ENCODE data around the gene VPS41. TPM values are rescaled to one million over a fixed set of nuclear protein-coding genes. Genes with fewer than 3 reads are reported as not detected.

The VPS41 gene
- total RNA-seq, 2 donors from 2014 or later: 60.6 to 61.0 TPM

DNA sequence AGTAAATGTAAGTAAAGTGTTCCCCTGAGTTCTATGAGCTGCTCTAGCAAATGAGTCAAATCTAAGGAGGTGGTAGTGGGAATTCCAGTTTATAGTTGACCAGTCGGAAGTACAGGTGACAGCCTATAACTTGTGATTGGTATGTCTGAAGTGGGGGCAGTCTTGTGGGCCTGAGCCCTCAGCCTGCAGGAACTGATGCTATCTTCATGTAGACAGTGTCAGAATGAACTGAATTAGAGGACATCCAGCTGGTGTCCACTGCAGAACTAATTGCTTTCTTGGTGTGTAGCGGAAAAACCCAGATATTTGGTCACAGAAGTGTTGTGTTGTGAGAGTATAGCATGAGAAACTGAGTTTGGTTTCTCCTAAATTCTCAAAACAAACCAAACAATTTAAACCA, 150.0 kb downstream of the VPS41 start:
- intact Hi-C loops (cut with DNase I): no loop called here
- no peak for DNase-seq (ENCODE audit: low spot score)

DNA sequence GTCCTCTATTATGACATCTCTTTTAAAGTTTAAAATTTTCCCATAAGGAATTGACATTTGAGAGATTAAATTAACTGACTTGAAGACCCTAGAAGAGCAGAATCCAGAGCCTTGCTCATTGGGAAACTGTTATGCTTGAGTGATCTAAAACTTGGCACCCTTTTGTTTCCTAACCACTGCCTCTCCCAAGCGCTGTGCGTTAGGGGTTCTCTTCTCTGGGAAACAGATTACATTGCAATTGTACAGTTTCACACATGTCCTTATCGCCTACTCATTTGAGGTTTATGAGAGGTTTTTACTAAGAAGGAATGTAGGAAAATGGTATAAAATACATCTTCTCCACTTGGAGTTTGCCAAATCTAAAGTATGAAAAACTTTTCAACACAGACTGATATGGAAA, 151.1 kb downstream of the VPS41 start:
- no peak for DNase-seq (ENCODE audit: low spot score)
- intact Hi-C loops (cut with DNase I): no loop called here

DNA sequence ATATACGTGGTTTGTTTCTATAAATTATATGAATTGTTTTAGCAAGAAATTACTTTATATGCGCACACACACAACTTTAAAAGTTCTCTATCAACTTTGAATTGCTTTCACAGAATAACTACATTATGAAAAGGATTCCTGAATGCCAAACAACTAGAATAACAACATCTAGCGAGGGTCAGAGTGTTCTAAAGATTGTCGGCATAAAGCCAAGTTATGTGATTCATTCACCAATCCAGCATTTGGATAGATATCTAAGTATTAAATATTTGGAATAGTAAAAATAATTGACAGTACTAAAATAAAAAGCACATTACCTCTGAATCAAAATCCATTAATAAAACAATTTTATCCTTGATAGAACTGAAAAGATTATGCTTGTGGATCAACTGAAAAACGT, 152.5 kb downstream of the VPS41 start:
- intact Hi-C loops (cut with DNase I): no loop called here
- DNase-seq (ENCODE audit: low spot score): no peak

DNA sequence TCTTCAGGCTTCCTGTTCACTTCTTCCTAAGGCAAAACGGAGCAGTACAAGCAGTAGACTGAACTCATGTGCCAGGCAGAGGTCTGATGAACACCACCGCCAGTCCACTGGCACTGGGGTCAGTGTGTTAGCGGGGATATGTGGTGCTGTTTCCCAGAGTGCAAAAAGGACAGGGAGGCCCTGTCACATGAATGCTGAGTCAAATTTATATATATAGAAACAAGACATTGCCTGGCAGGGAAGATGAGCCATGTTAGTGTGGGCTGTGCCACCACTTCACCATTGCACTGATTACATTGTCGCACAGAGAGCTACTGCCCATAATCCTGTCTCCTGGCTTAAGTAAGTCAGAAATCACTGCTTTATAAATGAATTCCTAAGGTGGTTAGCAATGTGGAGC, 155.6 kb downstream of the VPS41 start:
- intact Hi-C loops (cut with DNase I): no loop called here
- no peak for DNase-seq (ENCODE audit: low spot score)

DNA sequence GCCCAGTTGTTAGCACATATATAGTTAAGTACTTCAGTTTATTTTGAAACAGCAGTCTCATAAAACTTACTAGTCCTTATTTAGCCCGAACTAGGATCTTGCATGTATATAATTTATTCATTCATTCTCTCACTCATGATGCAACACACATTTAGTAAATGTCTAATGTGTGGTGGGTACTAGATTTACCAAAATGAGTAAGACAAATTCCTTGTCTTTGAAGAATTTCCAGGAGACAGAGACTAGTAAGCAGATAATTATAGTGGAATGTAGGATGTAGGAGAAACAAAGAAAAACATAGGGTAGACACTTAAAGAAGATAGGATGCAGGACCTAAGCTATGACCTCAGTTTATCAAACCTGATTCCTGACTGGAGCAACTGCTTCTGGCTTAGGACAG, 157.6 kb downstream of the VPS41 start:
- intact Hi-C loops (cut with DNase I): no loop called here
- no peak for DNase-seq (ENCODE audit: low spot score)

DNA sequence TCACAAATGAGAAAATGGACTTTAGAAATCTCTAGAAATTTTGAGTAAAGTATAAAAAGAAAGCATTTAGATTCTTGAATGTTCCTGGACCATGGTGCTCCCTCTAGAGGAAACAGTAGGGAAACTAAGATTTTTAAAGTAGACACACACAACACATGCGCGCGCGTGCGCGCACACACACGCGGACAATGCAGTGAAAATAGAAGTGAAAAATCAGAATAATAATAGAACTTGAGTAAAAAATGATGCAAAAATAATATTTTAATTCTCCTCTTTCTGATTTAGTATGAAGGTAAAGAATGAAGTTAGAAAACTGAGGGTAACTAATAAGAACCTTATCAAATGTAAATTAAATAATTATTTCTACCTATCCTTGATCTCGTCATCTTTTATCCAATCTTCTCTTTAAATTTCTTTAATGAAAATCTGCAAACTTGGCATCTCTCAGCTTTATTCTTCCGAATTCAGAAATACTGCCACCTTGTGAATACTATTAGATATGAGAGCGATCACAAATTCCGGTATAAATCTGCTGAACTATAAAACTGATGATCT, 160.9 kb downstream of the VPS41 start:
- no peak for DNase-seq (ENCODE audit: low spot score)
- intact Hi-C loops (cut with DNase I): no loop called here

DNA sequence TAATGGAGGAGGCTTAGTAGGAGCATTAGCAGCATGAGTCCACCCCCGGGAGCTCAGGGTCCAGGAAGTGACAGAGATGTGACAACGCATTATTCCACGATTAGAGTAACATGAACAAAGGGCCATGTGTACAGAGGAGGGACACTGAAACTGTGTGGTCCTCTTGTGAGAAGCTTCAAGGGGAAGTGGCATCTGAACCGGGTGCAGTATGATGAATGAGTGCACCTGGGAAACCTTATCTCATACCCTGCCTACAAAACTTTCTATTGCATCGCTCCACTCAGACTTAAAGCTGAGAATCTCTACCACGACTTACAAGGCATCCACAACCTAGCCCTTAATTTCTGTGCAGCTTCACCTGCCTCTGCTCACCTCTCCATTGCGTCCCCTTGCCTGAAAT, 162.6 kb downstream of the VPS41 start:
- no peak for DNase-seq (ENCODE audit: low spot score)
- intact Hi-C loops (cut with DNase I): no loop called here

DNA sequence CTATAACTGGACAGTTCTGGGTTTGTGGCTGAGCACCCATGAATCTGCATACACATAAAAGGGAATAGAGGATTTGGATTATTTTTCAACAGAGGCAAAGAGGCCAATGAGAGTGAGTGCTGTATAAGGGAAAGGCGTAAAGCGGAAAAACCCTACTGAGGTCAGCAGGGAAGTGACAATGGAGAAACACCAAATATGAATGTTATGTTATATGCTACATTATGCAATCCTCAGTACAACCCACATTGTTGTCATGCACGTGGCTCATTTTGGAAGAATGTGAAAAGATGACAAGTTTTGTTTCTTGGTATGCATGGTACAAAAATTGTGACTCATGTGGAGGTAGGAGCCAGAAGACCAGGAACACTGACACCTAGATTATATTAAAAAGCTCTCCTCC, 164.2 kb downstream of the VPS41 start:
- no peak for DNase-seq (ENCODE audit: low spot score)
- intact Hi-C loops (cut with DNase I): loop anchor here in 1 of 2 donors (2.0 kb wide), 1 partner anchor 18 kb away; no protein-coding TSS in a partner anchor

DNA sequence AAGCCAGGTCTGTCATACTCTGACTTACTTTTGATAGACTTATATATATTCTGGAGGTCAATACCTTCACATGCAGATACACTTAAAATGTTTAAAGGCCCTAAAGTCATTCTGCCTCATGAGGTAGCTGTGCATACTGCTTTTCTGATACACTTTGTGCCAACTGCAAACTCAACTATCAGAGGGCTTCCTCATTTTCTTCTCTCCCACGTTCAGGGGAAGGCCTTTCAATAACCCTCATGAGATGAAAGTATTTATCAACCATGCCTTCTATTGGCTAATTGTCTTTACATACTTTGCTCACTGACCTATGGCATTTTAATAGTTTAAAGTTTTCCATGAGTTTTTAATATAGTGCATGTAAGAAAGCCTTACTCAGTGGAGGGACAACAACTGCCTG, 165.1 kb downstream of the VPS41 start:
- no peak for DNase-seq (ENCODE audit: low spot score)
- intact Hi-C loops (cut with DNase I): loop anchor here in 1 of 2 donors (2.0 kb wide), 1 partner anchor 17 kb away; no protein-coding TSS in a partner anchor

DNA sequence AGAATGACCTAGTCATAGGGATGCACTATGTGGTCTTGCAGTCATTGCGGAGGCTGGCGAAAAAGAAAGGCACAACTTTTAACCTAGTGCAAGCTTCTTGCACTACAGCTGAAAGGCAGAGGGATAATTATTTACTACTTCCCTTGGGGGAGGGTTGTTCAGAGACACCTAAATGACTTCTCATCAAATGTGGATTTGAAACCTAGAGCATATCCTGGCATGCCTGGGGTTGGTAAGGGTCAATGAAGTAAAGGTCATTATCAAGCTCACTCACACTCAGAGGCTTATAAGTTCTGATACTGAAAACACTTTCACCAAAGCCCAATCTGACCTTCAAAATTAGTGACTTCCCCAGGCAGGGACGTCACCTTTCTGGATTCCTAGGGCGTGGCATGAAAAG, 168.9 kb downstream of the VPS41 start:
- DNase-seq (ENCODE audit: low spot score): no peak
- intact Hi-C loops (cut with DNase I): no loop called here

DNA sequence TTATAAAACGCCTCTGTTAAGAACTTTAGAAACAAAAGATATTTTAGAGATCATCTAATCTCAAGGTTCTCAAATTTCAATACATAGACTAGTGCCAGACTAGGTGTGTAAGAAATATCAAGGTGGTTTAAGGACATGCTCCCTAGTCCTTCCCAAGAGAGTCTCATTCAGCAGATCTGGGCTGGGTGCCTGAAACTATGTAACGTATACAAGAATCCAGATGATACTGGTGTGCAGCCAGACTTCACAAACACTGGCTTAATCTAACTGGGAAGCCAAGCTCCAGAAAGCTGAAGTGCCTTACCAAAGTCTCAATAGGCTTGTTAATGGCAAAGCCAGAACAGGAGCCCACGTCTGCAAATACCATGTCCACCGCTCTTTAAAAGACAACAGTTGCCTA, 172.9 kb downstream of the VPS41 start:
- intact Hi-C loops (cut with DNase I): no loop called here
- no peak for DNase-seq (ENCODE audit: low spot score)

DNA sequence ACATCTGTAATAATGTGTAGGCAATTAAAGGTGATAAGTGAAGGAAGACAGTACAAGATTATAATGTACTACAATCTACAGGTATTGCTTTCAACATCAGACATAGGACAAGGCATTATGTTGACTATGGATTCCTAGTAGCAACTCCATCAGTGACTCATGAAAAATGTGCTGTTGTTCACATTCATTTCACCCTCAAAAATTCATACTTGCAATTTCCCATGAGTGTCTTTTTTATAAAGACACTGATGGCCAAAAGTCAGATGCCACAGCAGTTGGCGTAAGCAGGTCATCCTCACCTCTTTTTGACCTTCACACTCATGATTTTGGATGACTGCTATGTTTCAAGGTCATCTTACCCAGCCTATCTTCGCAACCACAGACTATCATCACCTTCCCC, 177.8 kb downstream of the VPS41 start:
- no peak for DNase-seq (ENCODE audit: low spot score)
- intact Hi-C loops (cut with DNase I): no loop called here

DNA sequence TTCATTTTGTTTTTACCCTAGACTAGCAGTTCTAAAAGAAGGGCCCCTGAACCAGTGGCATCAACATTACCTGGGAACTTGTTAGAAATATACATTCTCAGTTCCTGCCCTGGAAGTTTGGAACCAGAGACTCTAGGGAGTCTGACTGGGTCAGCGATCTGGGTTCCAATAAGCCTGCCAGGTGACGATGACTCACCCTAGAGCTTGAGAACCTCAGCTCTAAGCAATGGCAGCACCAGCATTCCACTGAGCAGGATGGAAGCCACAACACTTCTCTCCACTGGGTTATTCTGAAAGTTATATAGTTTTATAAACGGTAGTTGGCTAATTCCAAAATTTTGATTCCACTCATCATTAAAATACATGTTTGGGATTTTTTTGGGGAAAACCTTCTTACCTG, 180.8 kb downstream of the VPS41 start:
- intact Hi-C loops (cut with DNase I): no loop called here
- DNase-seq (ENCODE audit: low spot score): no peak

DNA sequence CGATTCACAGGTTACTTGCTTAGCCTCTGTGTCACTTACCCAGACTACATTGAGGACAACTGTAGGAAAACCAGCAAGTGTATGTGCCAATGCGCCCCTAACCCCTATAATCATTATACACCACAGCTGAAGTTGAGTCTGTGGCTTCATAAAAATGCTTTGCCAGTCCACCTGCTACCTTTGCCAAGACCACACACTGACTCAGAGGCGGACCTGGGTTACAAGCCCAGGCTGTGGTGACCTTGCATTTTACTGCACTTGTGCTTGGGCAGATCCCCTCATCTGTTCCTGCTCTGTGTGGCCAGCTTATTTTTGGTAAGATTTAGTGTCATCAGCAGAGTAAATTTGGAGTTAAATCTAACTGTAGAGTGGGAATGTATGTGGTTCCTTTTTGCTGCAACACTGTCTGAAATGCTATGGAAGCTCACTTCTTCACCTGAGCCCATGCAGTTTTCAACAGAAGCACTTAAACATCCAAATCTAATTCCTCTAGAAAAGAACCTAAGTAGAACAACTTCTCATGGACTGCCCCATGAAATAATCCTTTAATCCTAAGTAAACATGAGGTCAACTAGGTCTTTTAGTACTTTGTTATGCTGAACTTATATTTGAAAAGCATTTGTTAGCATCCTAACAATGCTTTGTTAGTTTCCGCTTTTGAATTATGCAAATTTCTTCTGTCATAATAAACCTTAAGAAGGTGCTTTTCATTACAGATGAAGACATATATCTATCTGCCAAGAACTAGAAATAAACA, 181.6 kb downstream of the VPS41 start:
- no peak for DNase-seq (ENCODE audit: low spot score)
- intact Hi-C loops (cut with DNase I): loop anchor here in 1 of 2 donors (2.0 kb wide), 1 partner anchor 17 kb away; no protein-coding TSS in a partner anchor

DNA sequence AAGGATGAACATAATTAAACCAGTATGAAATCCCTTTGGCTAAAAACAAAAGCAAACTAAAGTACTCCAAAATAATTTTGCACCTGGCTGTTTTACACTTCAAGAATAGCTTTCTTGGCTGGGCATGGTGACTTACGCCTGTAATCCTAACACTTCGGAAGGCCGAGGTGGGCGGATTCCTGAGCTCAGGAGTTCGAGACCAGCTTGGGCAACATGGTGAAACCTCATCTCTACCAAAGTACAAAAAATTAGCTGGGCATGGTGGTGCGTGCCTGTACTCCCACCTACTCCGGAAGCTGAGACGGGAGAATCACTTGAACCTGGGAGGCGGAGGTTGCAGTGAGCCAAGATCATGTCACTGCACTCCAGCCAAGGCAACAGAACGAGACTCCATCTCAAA, 185.7 kb downstream of the VPS41 start:
- intact Hi-C loops (cut with DNase I): no loop called here
- DNase-seq (ENCODE audit: low spot score): no peak

DNA sequence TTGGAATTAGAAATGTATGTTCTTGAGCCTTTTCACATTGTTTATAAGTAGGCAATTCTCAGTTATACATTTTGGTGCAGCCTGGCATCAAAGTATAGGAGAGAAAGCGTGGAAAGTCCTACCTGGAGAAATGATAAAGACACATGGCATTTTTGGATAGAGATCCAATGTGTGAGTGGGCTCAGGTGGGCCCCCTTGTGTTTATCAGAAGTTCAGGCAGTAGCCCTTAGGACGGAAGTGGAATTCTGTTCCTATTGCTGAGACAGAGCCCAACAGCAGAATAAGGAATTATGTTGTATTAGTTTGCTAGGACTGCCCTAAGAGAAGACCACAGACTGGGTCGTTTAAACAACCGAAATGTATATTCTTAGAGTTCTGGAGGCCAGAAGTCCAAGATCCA, 192.6 kb downstream of the VPS41 start:
- intact Hi-C loops (cut with DNase I): no loop called here
- DNase-seq (ENCODE audit: low spot score): no peak

DNA sequence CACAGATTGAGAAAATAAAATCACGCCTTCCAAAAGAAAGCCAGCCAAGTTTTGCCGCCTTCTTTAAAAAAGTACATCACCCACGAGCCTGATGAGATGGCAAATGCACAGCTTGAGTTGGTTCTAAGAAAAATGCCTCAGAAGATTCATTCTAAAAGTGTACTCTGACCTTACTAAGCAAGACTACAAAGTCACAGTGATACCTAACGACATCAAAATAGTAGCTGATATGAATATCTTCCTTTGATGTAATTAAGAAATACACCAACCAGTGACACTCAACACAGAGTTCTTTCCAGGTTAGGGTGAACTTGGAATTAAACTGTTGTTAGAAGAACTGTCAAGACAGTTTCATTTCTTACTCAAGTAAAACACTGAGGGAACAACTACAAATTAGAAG, 199.9 kb downstream of the VPS41 start:
- DNase-seq (ENCODE audit: low spot score): no peak
- intact Hi-C loops (cut with DNase I): no loop called here

DNA sequence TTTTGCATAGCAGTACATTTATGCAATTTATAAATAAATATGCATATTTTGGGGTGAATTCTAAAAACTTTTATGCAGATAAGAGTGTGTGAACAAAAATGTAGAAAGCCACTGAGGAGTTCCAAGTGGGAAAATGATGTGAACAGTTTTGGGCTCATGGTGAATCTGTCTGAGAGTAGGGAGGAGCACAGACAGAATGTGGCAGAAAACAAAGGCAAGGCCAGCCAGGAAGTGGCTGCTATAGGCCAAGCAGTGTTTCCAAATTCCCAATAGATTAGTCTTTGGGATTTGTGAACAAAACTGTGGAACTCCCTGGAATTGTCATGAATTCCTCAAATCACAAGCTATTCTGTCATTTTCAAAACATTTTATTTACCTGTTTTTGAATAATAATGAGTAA, 204.2 kb downstream of the VPS41 start:
- no peak for DNase-seq (ENCODE audit: low spot score)
- intact Hi-C loops (cut with DNase I): no loop called here

DNA sequence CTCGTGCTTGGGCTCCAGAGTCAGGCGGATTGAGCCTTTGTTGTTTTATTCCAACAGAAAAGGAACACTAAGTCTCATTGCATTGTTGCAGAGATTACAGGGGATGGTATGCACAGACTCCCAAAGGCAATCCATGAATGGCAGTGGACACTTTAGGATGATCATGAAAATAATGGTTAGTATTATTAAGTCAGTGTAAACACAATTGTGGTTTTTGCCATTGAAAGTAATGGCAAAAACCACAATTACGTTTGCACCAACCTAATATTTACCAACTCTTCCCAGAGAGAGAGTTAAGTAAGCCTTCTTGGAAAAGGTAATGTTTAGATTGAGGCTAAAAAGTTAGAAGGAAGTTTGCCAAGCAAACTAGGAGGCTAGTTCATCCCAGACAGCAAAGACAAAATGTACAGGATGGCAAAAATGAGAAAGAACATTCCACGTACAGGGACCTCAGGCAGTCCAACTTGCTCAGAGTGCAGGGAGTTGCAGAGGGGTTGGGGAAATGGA, 204.9 kb downstream of the VPS41 start:
- intact Hi-C loops (cut with DNase I): no loop called here
- no peak for DNase-seq (ENCODE audit: low spot score)

DNA sequence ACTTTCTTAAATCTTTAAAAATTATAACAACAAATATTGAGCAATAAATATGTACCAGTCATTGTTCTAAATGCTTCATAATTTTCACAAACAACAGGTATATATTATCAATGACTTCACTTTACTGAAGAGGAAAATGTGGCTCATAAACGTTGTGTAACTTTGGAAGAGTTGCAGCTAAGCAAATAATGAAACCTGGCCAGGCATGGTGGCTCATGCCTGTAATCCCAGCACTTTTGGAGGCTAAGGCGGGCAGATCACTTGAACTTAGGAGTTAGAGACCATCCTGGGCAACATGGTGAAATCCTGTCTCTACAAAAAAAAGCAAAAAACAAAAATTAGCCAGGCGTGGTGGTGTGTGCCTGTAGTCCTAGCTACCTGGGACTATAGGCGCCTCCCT, 205.9 kb downstream of the VPS41 start:
- intact Hi-C loops (cut with DNase I): no loop called here
- DNase-seq (ENCODE audit: low spot score): no peak

DNA sequence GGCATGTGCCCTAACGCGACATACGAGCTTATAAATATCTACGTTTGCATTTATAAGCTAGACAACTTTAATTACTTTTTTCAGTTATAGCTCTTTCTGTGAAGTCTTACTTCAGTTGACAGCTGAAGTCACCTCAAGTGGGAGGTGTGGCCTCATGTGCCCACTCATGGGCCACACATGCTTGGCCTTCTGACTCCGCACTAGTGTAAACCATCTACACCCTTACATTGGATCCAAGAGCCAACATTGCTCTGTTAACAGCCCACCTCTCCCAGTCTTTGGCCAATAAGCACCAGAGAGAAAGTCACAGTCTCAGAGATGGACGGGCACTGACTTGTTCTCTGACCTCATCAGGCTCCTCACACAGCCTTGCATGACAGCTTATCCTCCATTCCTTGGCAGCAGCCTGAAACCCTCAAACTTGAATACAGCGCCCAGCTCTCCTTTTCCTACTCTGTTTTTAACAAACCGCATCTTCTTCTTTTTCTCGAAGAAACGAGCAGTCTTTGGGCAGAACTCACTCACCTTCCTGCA, 206.9 kb downstream of the VPS41 start:
- no peak for DNase-seq (ENCODE audit: low spot score)
- intact Hi-C loops (cut with DNase I): no loop called here

All from posterior vena cava (tissue), 2 donors.